SK-N-MC (cell line): ENCODE data around the gene ZDHHC14.

Experiments used
- EZH2 ChIP-seq: fragments of 200-600 bp; sonication (generic); IDR thresholded peaks from one replicate; pipeline ENCODE4 v1.6.1; 2017; ENCODE audit warnings: antibody characterized with exemption
- POLR2AphosphoS5 ChIP-seq: IDR thresholded peaks from 2 replicates; pipeline ENCODE4 v1.6.1; 2012; ENCODE audit warnings: mild to moderate bottlenecking, low read depth, low read length, borderline replicate concordance

DNA sequence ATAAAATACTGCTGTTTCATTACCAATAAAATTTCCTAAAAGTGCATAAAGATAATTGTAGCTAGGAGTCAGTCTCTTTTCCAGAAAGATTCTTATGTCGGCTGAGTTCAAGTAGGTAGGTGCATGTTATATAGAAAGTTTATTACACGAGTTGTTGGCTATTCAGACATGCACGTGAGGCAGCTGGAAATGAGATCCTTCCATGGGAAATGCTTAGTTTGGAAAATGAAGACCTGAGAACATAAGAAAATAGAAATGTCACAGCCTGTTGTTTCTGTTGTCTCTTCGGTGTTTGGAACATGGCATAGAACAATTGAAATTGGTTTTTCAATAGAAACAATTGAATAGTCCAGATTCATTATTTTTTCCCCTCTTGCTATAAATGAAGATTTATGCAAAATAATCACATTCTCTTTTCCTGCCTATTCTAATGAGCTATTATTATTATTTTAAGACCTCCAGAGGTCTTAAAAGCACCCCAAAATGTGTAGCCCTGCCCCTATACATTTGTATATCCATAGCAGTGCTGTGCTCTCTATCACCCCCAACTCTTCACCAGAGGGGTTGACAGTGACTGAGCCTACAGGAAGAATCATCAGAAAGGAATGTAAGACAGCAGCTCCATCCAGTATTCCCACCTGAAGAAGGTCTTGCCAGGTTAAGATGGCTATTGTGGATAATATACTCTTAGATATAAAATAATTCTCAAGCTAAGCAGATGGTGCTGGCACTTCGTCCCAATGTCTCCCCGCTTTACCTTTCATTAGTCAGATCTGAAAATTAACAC is 82.2 kb downstream of the ZDHHC14 start:
- TF ChIP-seq POLR2AphosphoS5 (no peak), EZH2 (no peak)
